Activated CD4-positive, alpha-beta memory T cell treated with anti-CD3 and anti-CD28 coated beads for 36 hours (primary cell): ENCODE data around the gene ARL16. TPM values are rescaled to one million over a fixed set of nuclear protein-coding genes. Genes with fewer than 3 reads are reported as not detected.

Experiments used
- CTCF ChIA-PET: fragments of 350-600 bp; sonication (Branson Sonifier 250); formaldehyde crosslinking; loops from one replicate; lab custom pipeline; 2021; ENCODE audit warnings: antibody characterized with exemption, inconsistent platforms; lab: Charles Lee
- POLR2A ChIA-PET: fragments of 350-600 bp; sonication (Branson Sonifier 250); formaldehyde crosslinking; loops from one replicate; lab custom pipeline; 2021; ENCODE audit warnings: antibody characterized with exemption; lab: Charles Lee
- DNase-seq: peaks from one replicate; pipeline ENCODE4 v3.0.0-alpha.2; 2020
- H3K27ac Mint-ChIP-seq: one replicate; pipeline ENCODE4 v1.8.0; 2021; ENCODE audit warnings: mixed read lengths
- H3K27me3 Mint-ChIP-seq: one replicate; pipeline ENCODE4 v1.8.0; 2021; ENCODE audit warnings: mixed read lengths
- H3K36me3 Mint-ChIP-seq: one replicate; pipeline ENCODE4 v1.8.0; 2021; ENCODE audit warnings: mixed read lengths
- H3K4me1 Mint-ChIP-seq: one replicate; pipeline ENCODE4 v1.8.0; 2021; ENCODE audit warnings: low read depth, mixed read lengths
- H3K4me3 Mint-ChIP-seq: one replicate; pipeline ENCODE4 v1.8.0; 2021; ENCODE audit warnings: mild to moderate bottlenecking, mixed read lengths
- H3K9me3 Mint-ChIP-seq: one replicate; pipeline ENCODE4 v1.8.0; 2021; ENCODE audit warnings: mixed read lengths
- intact Hi-C: fragments of 100-400 bp; cut with micrococcal nuclease; formaldehyde crosslinking; loops from one replicate; pipeline ENCODE4 v1.15.1; 2023
- total RNA-seq, 2 experiments: library from RNA; stranded (reverse); gene quantifications; one replicate each; pipeline ENCODE4 v1.2.3, GENCODE V29; 2021

The ARL16 gene
- total RNA-seq, 2 experiments from 2014 or later, result 15.1 to 17.1 TPM

GRCh38 chr17:81690549-81690948 is 7.0 kb upstream of the ARL16 start:
- CTCF ChIA-PET, result no interaction called here
- no peaks in the 10 kb centered on the region for H3K27me3 Mint-ChIP-seq
- POLR2A ChIA-PET, result interaction anchor here (1.9 kb wide), 1 partner anchor 12 kb away, joined by 8 read pairs; the partner anchor contains the start of gene MRPL12
- H3K4me3 Mint-ChIP-seq, result no peak overlapping the region
- H3K9me3 Mint-ChIP-seq, result no peaks in the 10 kb centered on the region
- no peak overlapping the region for H3K27ac Mint-ChIP-seq
- DNase-seq, result no peak
- intact Hi-C loops, result no loop called here
- H3K36me3 Mint-ChIP-seq, result peaks cover 46% of the 10 kb centered on the region
- peaks cover 10% of the 10 kb centered on the region for H3K4me1 Mint-ChIP-seq

DNA sequence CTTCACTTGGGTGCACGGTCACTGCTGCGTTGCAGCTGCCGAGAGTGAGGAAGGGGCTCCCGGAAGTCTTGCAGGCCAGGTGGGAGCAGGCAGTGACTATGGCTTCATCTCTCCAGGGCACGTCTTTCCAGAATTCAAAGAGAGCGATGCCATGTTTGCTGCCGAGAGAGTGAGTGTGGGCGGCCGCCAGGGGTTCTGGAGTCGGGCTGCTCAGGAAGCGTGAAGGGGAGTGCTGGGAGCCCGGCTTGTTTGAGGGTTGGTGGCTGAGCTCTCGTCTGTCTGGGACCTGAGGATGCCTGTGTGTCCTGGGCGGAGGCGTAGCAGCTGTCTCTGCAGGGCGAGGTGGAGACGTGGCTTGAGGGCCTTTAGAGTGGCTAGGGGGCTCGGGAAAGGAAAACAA is 6.5 kb upstream of the ARL16 start:
- DNase-seq, result no peak
- no peak overlapping the region for H3K27ac Mint-ChIP-seq
- no peaks in the 10 kb centered on the region for H3K27me3 Mint-ChIP-seq
- no peaks in the 10 kb centered on the region for H3K9me3 Mint-ChIP-seq
- ChIA-PET CTCF (no interaction called here), POLR2A (interaction anchor here (1.9 kb wide), 1 partner anchor 13 kb away, joined by 8 read pairs; the partner anchor contains the start of gene MRPL12)
- no peak overlapping the region for H3K4me3 Mint-ChIP-seq
- intact Hi-C loops, result no loop called here
- H3K36me3 Mint-ChIP-seq, result peaks cover 48% of the 10 kb centered on the region
- peaks cover 14% of the 10 kb centered on the region for H3K4me1 Mint-ChIP-seq

DNA sequence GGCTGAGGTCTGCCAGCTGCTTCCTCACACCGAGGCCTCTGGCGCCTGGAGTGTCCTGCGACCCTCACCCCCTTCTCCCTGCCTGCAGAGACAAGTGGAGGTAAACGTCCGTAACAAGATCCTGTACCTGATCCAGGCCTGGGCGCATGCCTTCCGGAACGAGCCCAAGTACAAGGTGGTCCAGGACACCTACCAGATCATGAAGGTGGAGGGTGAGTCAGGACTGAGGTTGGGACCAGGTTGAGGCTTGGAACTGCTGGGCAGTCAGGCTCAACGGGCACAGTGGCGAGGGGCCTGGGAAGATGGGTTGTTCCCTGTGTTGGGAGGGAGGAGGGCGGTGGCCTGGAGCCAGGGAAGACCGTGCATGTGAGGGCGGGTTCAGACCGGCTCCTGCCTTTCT is 5.0 kb upstream of the ARL16 start:
- H3K27me3 Mint-ChIP-seq, result peaks cover 2% of the 10 kb centered on the region
- DNase-seq, result no peak
- no peak overlapping the region for H3K27ac Mint-ChIP-seq
- no peaks in the 10 kb centered on the region for H3K9me3 Mint-ChIP-seq
- ChIA-PET POLR2A (no interaction called here), CTCF (no interaction called here)
- intact Hi-C loops, result no loop called here
- H3K4me1 Mint-ChIP-seq, result peaks cover 22% of the 10 kb centered on the region
- peaks cover 53% of the 10 kb centered on the region for H3K36me3 Mint-ChIP-seq
- H3K4me3 Mint-ChIP-seq, result no peak overlapping the region

- H3K4me1 Mint-ChIP-seq, result peaks cover 22% of the 10 kb centered on the region
- no peak for DNase-seq
- ChIA-PET CTCF (no interaction called here), POLR2A (no interaction called here)
- H3K36me3 Mint-ChIP-seq, result peaks cover 53% of the 10 kb centered on the region
- no peak overlapping the region for H3K4me3 Mint-ChIP-seq
- H3K27ac Mint-ChIP-seq, result no peak overlapping the region
- intact Hi-C loops, result no loop called here
- H3K9me3 Mint-ChIP-seq, result no peaks in the 10 kb centered on the region
- peaks cover 2% of the 10 kb centered on the region for H3K27me3 Mint-ChIP-seq
Observed at GRCh38 chr17:81687770-81688541, 4.4 kb upstream of the ARL16 start.

DNA sequence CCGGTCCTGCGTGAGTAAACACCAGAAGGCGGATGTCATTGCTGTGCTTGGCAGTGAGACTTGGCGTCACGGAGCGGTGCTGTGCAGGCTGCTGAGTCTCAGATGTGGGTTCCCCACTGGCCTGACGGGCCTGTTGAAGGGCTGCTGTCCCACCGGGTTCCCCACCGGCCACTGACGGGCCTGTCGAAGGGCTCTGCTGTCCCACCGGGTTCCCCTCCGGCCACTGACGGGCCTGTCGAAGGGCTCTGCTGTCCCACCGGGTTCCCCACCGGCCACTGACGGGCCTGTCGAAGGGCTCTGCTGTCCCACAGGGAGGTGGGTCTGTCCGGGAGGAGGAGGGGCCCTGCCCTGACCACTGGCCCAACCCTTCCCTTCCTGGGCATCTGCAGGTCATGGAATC is 3.0 kb upstream of the ARL16 start:
- Mint-ChIP-seq H3K36me3 (peaks cover 47% of the 10 kb centered on the region), H3K27me3 (peaks cover 2% of the 10 kb centered on the region), H3K27ac (no peak overlapping the region), H3K4me1 (peaks cover 32% of the 10 kb centered on the region), H3K9me3 (no peaks in the 10 kb centered on the region), H3K4me3 (no peak overlapping the region)
- DNase-seq, result no peak
- intact Hi-C loops, result no loop called here
- ChIA-PET CTCF (interaction anchor here (1.3 kb wide), 1 partner anchor 9 kb away, joined by 3 read pairs; no protein-coding TSS in a partner anchor), POLR2A (no interaction called here)

DNA sequence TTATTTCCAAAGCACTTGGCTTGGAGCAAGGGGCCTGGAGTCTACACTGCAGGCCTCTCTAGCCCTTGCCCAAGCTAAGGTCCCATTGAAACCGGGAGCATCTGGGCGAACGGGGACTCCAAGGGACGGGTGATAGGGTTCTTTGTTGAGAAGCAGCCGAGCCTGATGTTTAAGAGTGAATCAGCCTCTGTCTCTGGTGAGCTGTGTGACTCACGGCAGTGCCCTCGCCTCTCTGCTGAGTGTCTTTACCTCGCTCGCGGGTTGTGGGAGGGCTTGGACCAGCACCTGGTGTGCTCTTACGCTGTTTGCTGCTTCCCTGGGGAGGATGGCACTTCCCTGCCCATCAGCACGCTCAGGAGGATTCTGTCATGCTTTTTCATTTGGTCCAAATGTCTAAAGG is 1.5 kb upstream of the ARL16 start:
- Mint-ChIP-seq H3K9me3 (no peaks in the 10 kb centered on the region), H3K27me3 (peaks cover 2% of the 10 kb centered on the region), H3K4me1 (peaks cover 32% of the 10 kb centered on the region), H3K27ac (peak overlapping the region; percentile 86), H3K4me3 (peak overlapping the region; percentile 86), H3K36me3 (peaks cover 40% of the 10 kb centered on the region)
- intact Hi-C loops, result loop anchor here (2.0 kb wide), 1 partner anchor 18 kb away; the partner anchor contains the start of gene MRPL12
- POLR2A ChIA-PET, result interaction anchor here (0.6 to 4.4 kb wide), 6 partner anchors 11 to 206 kb away, joined by 3 to 54 read pairs (median 8); partner anchors contain the start of genes ALYREF, CCDC137, MRPL12 and OXLD1
- CTCF ChIA-PET, result interaction anchor here (1.0 to 2.0 kb wide), 4 partner anchors 10 to 84 kb away, joined by 3 to 5 read pairs (median 4); no protein-coding TSS in a partner anchor
- DNase-seq, result peak; percentile 73

DNA sequence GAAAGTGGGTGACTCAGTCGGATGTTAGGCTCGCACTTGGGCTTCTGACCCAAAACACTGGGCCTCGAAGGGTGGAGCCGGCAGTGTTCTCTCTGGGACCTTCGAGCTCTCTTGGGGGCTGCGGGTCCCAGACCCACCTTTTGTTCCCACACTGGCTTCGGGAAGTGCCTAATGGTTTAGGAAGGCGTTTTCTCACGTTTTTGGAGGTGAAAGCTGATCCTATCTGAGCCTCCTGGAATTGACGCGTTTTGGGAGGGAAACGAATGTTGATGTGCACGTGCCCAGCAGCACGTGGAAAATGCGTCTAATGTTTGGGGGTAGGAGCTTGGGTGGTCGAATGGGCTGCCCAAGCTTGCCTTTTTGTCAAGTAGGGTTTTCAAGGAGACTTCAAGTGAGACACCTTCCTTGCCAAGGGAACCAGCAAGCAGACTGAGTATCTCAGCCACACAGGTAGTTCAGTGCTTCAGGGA is 880 bp upstream of the ARL16 start:
- peak overlapping the region; percentile 86 for H3K27ac Mint-ChIP-seq
- peak; percentile 47 for DNase-seq
- H3K36me3 Mint-ChIP-seq, result peaks cover 34% of the 10 kb centered on the region
- POLR2A ChIA-PET, result interaction anchor here (0.7 to 4.4 kb wide), 6 partner anchors 12 to 175 kb away, joined by 3 to 54 read pairs (median 10); partner anchors contain the start of genes CCDC137, MCRIP1, MRPL12 and OXLD1
- H3K4me1 Mint-ChIP-seq, result peaks cover 32% of the 10 kb centered on the region
- peaks cover 2% of the 10 kb centered on the region for H3K27me3 Mint-ChIP-seq
- H3K9me3 Mint-ChIP-seq, result no peaks in the 10 kb centered on the region
- intact Hi-C loops, result loop anchor here (2.0 kb wide), 1 partner anchor 18 kb away; the partner anchor contains the start of gene MRPL12
- H3K4me3 Mint-ChIP-seq, result peak overlapping the region; percentile 86
- CTCF ChIA-PET, result interaction anchor here (1.0 to 2.0 kb wide), 4 partner anchors 9 to 133 kb away, joined by 3 to 13 read pairs (median 4); partner anchors contain the start of genes FAAP100 and MRPL12

DNA sequence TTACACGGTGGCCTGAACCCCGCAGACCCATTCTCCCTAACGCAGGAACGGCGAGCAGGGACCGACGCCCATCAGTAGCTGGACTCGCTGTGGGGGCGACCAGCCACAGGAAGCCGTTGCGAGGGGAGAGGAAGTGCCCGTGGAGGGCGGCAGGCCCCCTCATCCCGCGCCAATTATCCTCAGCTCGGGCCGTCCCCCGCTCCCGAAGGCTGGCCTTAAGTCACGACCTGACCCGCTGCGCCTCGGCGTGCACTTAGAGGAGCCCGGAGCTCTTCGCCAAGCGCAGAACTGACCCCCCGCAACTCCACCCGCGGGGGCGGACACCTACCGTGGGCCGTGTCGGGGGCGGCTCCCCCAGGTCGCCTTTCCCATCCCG is 401 bp downstream of the ARL16 start:
- intact Hi-C loops, result loop anchor here (1.0 kb wide), 2 partner anchors 17 to 177 kb away; partner anchors contain the start of genes CCDC137, OXLD1 and P4HB
- no peaks in the 10 kb centered on the region for H3K9me3 Mint-ChIP-seq
- peak overlapping the region; percentile 86 for H3K4me3 Mint-ChIP-seq
- POLR2A ChIA-PET, result interaction anchor here (0.8 to 4.4 kb wide), 13 partner anchors 12 to 255 kb away, joined by 3 to 54 read pairs (median 4); partner anchors contain the start of genes CCDC137, MCRIP1, MRPL12 and NPLOC4
- H3K36me3 Mint-ChIP-seq, result peaks cover 26% of the 10 kb centered on the region
- CTCF ChIA-PET, result interaction anchor here (1.5 to 2.0 kb wide), 4 partner anchors 8 to 189 kb away, joined by 3 to 13 read pairs (median 4); partner anchors contain the start of gene MRPL12
- H3K27ac Mint-ChIP-seq, result peak overlapping the region; percentile 39
- no peak for DNase-seq
- peaks cover 30% of the 10 kb centered on the region for H3K4me1 Mint-ChIP-seq
- H3K27me3 Mint-ChIP-seq, result peaks cover 2% of the 10 kb centered on the region

DNA sequence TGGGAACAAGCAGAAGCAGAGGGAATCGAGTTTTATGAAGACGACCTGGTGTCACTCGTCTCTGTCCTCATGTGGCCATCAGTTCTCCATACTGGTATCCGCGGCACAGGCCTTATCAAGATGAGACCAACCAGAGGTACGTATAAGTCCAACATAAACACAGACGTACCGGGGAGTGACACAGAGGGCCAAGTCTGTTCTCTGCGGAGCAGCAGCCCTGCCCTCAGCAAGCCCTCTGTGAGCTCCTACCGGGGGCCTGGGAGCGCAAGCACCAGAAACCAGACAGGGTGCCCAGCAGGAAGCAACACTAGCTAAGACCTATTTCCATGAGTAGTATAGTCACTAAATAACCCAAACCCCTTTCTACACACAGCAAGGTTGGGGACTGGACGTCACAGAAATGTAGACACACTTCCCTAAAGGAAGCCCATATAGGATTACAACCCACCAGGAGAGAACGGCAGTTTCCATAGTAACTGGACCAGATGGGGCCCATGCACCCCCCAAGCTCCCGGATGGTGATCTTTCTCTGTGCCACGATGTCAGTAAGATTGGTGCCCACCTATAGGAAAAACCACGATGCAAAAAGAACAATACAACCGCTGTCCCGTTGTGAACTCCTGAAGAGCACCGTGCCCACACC is 911 bp downstream of the ARL16 start:
- ChIA-PET CTCF (interaction anchor here (1.5 to 1.8 kb wide), 3 partner anchors 17 to 189 kb away, joined by 3 to 13 read pairs (median 4); partner anchors contain the start of gene MRPL12), POLR2A (interaction anchor here (0.8 to 4.4 kb wide), 11 partner anchors 12 to 255 kb away, joined by 3 to 54 read pairs (median 5); partner anchors contain the start of genes CCDC137, MCRIP1, MRPL12 and NPLOC4)
- peak overlapping the region; percentile 86 for H3K4me3 Mint-ChIP-seq
- intact Hi-C loops, result loop anchor here (1.0 kb wide), 2 partner anchors 16 to 178 kb away; partner anchors contain the start of genes CCDC137, OXLD1 and P4HB
- no peak for DNase-seq
- H3K4me1 Mint-ChIP-seq, result peaks cover 30% of the 10 kb centered on the region
- peaks cover 2% of the 10 kb centered on the region for H3K27me3 Mint-ChIP-seq
- H3K36me3 Mint-ChIP-seq, result peaks cover 23% of the 10 kb centered on the region
- H3K9me3 Mint-ChIP-seq, result no peaks in the 10 kb centered on the region
- peak overlapping the region; percentile 39 for H3K27ac Mint-ChIP-seq

DNA sequence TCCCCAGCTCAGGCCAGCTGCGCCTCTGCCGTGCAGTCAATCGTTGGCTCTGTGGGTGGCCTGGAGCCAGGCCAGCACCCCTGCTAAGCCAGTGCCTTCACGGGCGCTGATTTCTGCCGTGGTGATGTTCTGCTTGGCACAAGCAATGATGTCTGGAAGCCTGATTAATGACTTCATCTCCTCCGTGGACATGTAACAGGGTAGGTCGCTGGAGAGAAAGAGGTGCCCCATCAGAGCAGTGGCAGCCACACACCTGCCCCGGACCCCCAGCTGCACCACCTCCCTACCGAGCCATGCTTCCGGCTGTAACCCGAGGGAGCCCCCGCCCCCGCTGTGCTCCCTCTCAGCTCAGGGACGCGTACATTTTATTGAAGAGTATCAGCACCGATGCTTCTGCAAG is 1.9 kb downstream of the ARL16 start:
- intact Hi-C loops, result no loop called here
- POLR2A ChIA-PET, result interaction anchor here (4.4 kb wide), 1 partner anchor 22 kb away, joined by 54 read pairs; the partner anchor contains the start of gene MRPL12
- peaks cover 30% of the 10 kb centered on the region for H3K4me1 Mint-ChIP-seq
- peaks cover 2% of the 10 kb centered on the region for H3K27me3 Mint-ChIP-seq
- H3K27ac Mint-ChIP-seq, result no peak overlapping the region
- CTCF ChIA-PET, result no interaction called here
- peaks cover 15% of the 10 kb centered on the region for H3K36me3 Mint-ChIP-seq
- H3K4me3 Mint-ChIP-seq, result peak overlapping the region; percentile 16
- no peaks in the 10 kb centered on the region for H3K9me3 Mint-ChIP-seq
- DNase-seq, result no peak

DNA sequence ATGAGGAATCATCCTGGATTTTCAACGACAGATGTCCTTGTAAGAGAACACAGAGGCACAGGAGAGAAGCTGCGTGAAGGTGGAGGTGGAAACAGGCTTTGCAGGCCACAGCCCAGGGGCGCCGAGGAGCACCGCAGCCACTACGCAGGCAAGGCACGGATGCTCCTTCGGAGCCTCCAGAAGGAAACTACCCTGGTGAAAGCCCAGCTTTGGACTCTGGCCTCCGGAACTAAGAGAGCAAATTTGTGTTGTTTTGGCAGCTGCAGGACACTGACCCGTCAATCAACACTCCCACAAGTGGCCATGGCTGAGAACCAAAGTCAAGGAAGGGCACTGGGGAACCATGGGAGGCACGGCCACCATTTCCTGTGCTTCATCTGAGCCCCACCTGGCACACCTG is 3.4 kb downstream of the ARL16 start:
- H3K4me3 Mint-ChIP-seq, result no peak overlapping the region
- peaks cover 23% of the 10 kb centered on the region for H3K4me1 Mint-ChIP-seq
- peaks cover 5% of the 10 kb centered on the region for H3K36me3 Mint-ChIP-seq
- intact Hi-C loops, result no loop called here
- no peaks in the 10 kb centered on the region for H3K9me3 Mint-ChIP-seq
- ChIA-PET POLR2A (no interaction called here), CTCF (interaction anchor here (1.0 kb wide), 1 partner anchor 22 kb away, joined by 3 read pairs; no protein-coding TSS in a partner anchor)
- no peak overlapping the region for H3K27ac Mint-ChIP-seq
- H3K27me3 Mint-ChIP-seq, result peaks cover 2% of the 10 kb centered on the region
- DNase-seq, result no peak
